ENCODE data around the gene RPUSD4. TPM values are rescaled to one million over a fixed set of nuclear protein-coding genes. Genes with fewer than 3 reads are reported as not detected.

The RPUSD4 gene
- total RNA-seq, 4 donors from 2014 or later = 13.2 to 18.8 (median 14.0) TPM

DNA sequence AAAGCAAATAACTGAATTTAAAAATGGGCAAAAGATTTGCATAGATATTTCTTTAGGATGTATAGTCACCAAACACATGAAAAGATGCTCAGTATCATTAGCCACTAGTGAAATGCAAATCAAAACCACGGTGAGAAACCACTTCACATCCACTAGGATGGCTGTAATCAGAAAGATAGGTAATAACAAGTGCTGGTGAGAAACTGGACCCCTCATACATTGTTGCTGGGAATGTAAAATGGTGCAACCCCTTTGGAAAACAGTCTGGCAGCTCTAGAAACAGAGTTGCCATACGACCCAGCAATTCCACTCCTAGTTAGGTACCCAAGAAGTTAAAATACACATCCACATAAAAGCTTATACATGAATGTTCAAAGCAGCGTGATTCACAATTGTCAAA lies 16.3 kb downstream of the RPUSD4 start:
- TF ChIP-seq CTCF (IDR thresholded peaks at IDR 0.05) (no peak), POLR2A (IDR thresholded peaks at IDR 0.05) (no peak), EP300 (IDR thresholded peaks at IDR 0.05) (no peak), POLR2AphosphoS5 (IDR thresholded peaks at IDR 0.05) (no peak)
- ATAC-seq = no peak

GRCh38 chr11:126194121-126194543 lies 17.3 kb downstream of the RPUSD4 start:
- no peak for ATAC-seq
- TF ChIP-seq POLR2A (IDR thresholded peaks at IDR 0.05) (no peak), EP300 (IDR thresholded peaks at IDR 0.05) (no peak), CTCF (IDR thresholded peaks at IDR 0.05) (peak in 3 of 4 experiments; percentile 72 to 89 (median 84)), POLR2AphosphoS5 (IDR thresholded peaks at IDR 0.05) (no peak)
- Histone ChIP-seq H3K9me3 (peaks cover 0 to 9% (median 0%) of the 10 kb centered on the region in 3 donors), H3K4me3 (no peak overlapping the region), H3K36me3 (peaks cover 0 to 87% of the 10 kb centered on the region in 2 donors), H3K4me1 (peaks cover 0 to 14% (median 0%) of the 10 kb centered on the region in 3 donors), H3K27me3 (no peaks in the 10 kb centered on the region), H3K27ac (no peak overlapping the region)
- 20 to 34% methylated on average over 8 to 9 of the region's 9 CpGs for WGBS, 2 donors (ENCODE audit: low coverage in 1 of 2)

More for the DNA sequence above, 16.3 kb downstream of the RPUSD4 start:
- H3K4me1 ChIP-seq = peaks cover 0 to 14% (median 0%) of the 10 kb centered on the region in 3 donors
- 80 to 95% methylated on average over 1 to 3 of the region's 3 CpGs for WGBS, 2 donors (ENCODE audit: low coverage in 1 of 2)
- no peak overlapping the region for H3K27ac ChIP-seq
- peaks cover 0 to 87% of the 10 kb centered on the region in 2 donors for H3K36me3 ChIP-seq
- H3K9me3 ChIP-seq = peaks cover 0 to 9% (median 0%) of the 10 kb centered on the region in 3 donors
- no peak overlapping the region for H3K4me3 ChIP-seq
- no peaks in the 10 kb centered on the region for H3K27me3 ChIP-seq

DNA sequence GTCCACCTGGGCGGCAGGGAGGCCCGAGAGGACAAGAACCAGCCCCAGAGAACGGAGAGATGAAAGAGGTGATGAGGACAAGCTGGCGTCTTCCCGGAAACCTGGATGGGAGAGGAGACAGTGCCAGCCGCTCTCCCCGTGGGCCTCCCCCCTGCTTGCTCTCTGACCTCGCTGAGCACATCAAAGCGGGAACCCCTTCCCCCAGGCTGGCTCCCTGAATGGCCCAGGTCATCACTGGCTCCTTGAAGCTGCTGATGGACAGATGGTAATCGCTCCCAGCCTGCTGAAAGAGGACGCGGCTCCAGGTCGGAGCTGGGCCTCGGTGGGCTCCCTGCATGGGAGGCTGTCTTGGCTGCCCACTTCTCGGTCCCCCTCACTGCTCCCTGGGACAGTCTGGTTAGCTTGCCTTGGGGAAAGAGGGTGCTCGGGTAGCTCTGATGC lies 18.4 kb downstream of the RPUSD4 start:
- ATAC-seq = no peak
- Histone ChIP-seq H3K9me3 (peaks cover 0 to 9% (median 0%) of the 10 kb centered on the region in 3 donors), H3K4me1 (peaks cover 0 to 14% (median 0%) of the 10 kb centered on the region in 3 donors), H3K4me3 (no peak overlapping the region), H3K36me3 (peaks cover 0 to 84% of the 10 kb centered on the region in 2 donors), H3K27me3 (no peaks in the 10 kb centered on the region), H3K27ac (no peak overlapping the region)
- WGBS, 2 donors (ENCODE audit: low coverage in 1 of 2) = 98% methylated on average over 9 of the region's 16 CpGs; no CpG with 5 or more reads in 1 of the 2 donors
- TF ChIP-seq CTCF (IDR thresholded peaks at IDR 0.05) = no peak
- no peak for TF ChIP-seq POLR2AphosphoS5 (IDR thresholded peaks at IDR 0.05)
- TF ChIP-seq EP300 (IDR thresholded peaks at IDR 0.05) = no peak
- no peak for TF ChIP-seq POLR2A (IDR thresholded peaks at IDR 0.05)

- peaks cover 0 to 82% of the 10 kb centered on the region in 2 donors for H3K36me3 ChIP-seq
- no peak overlapping the region for H3K4me3 ChIP-seq
- no peaks in the 10 kb centered on the region for H3K27me3 ChIP-seq
- H3K9me3 ChIP-seq = peaks cover 0 to 6% (median 0%) of the 10 kb centered on the region in 3 donors
- WGBS, 2 donors (ENCODE audit: low coverage in 1 of 2) = 46 to 47% methylated on average over 6 to 7 of the region's 7 CpGs
- H3K27ac ChIP-seq = peak overlapping the region in 1 of 4 donors; percentile 28
- ATAC-seq = no peak
- TF ChIP-seq EP300 (IDR thresholded peaks at IDR 0.05) (no peak), CTCF (IDR thresholded peaks at IDR 0.05) (no peak), POLR2A (IDR thresholded peaks at IDR 0.05) (no peak), POLR2AphosphoS5 (IDR thresholded peaks at IDR 0.05) (no peak)
- peaks cover 0 to 15% (median 0%) of the 10 kb centered on the region in 3 donors for H3K4me1 ChIP-seq
These were observed 19.1 kb downstream of the RPUSD4 start for GRCh38 chr11:126192361-126192760.
